Upper lobe of left lung (tissue), 6 donors: ENCODE data around the gene RMND5B. TPM values are rescaled to one million over a fixed set of nuclear protein-coding genes. Genes with fewer than 3 reads are reported as not detected.

Experiments used
- ATAC-seq, 2 donors: fragments of 200-7000 bp; cut with Tn5 transposase; one replicate each; pipeline ENCODE4 v1.9.1; 2022; ENCODE audit warnings: mild to moderate bottlenecking in 2 of 2, moderate library complexity in 2 of 2; ENCODE audit not compliant: low FRiP score in 2 of 2
- DNase-seq, 2 donors: peaks; one replicate each; pipeline ENCODE4 v3.0.0-alpha.2; 2019 to 2020
- H3K27ac ChIP-seq, 4 donors: fragments of 200-600 bp; sonication (generic); one replicate each; pipeline ENCODE4 v1.5.1; 2016 to 2019
- H3K27me3 ChIP-seq, 4 donors: fragments of 200-600 bp; sonication (generic); one replicate each; pipeline ENCODE4 v1.5.1; 2017 to 2019
- H3K36me3 ChIP-seq, 4 donors: fragments of 200-600 bp; sonication (generic); one replicate each; pipeline ENCODE4 v1.5.1; 2016 to 2019
- H3K4me1 ChIP-seq, 4 donors: fragments of 200-600 bp; sonication (generic); one replicate each; pipeline ENCODE4 v1.5.1; 2018 to 2019
- H3K4me3 ChIP-seq, 4 donors: fragments of 200-600 bp; sonication (generic); one replicate each; pipeline ENCODE4 v1.5.1; 2017 to 2019; ENCODE audit warnings: mild to moderate bottlenecking in 2 of 4, moderate library complexity in 1 of 4
- H3K9me3 ChIP-seq, 4 donors: fragments of 200-600 bp; sonication (generic); one replicate each; pipeline ENCODE4 v1.5.1; 2018 to 2019
- CTCF ChIP-seq, 6 experiments: fragments of 450-650 bp in 4 of 6; fragments of 200-600 bp in 2 of 6; sonication (generic) in 2 of 6; IDR thresholded peaks; one replicate each; pipeline ENCODE4 v1.5.1; 2016 to 2019; ENCODE audit warnings: antibody characterized with exemption in 6 of 6
- EP300 ChIP-seq, 4 donors: sonication (generic); formaldehyde crosslinking; IDR thresholded peaks; one replicate each; pipeline ENCODE4 v1.5.1; 2017; ENCODE audit warnings: antibody characterized with exemption in 4 of 4, control low read depth in 2 of 4
- POLR2A ChIP-seq, 4 donors: fragments of 450-650 bp; IDR thresholded peaks; one replicate each; pipeline ENCODE4 v1.5.1; 2016 to 2017; ENCODE audit warnings: antibody characterized with exemption in 4 of 4, mild to moderate bottlenecking in 2 of 4
- POLR2AphosphoS5 ChIP-seq, 2 donors: sonication (generic); formaldehyde crosslinking; IDR thresholded peaks; one replicate each; pipeline ENCODE4 v1.5.1; 2017; ENCODE audit warnings: antibody characterized with exemption in 2 of 2
- WGBS, 2 donors: methylation state at CpG; one replicate each; pipeline ENCODE4 v1.1.5; 2017 to 2018; 5-methylcytosine and 5-hydroxymethylcytosine counted together
- total RNA-seq, 6 donors: library from RNA; depleted of rRNA in 4 of 6; stranded (reverse); fragments of >200 nt in 4 of 6; gene quantifications; one replicate each; pipeline versions ENCODE4 v1.1.0 to v1.2.1, GENCODE V29; 2016 to 2021
- donor health status: DM: no; HTN: no; CAD: no; lungs with moderate emphysema.
- donor health status: DM: no; HTN: yes; CAD: no; lungs with severe emphysema.

The RMND5B gene
- total RNA-seq, 6 donors from 2014 or later, result 36.2 to 70.2 (median 46.0) TPM

DNA sequence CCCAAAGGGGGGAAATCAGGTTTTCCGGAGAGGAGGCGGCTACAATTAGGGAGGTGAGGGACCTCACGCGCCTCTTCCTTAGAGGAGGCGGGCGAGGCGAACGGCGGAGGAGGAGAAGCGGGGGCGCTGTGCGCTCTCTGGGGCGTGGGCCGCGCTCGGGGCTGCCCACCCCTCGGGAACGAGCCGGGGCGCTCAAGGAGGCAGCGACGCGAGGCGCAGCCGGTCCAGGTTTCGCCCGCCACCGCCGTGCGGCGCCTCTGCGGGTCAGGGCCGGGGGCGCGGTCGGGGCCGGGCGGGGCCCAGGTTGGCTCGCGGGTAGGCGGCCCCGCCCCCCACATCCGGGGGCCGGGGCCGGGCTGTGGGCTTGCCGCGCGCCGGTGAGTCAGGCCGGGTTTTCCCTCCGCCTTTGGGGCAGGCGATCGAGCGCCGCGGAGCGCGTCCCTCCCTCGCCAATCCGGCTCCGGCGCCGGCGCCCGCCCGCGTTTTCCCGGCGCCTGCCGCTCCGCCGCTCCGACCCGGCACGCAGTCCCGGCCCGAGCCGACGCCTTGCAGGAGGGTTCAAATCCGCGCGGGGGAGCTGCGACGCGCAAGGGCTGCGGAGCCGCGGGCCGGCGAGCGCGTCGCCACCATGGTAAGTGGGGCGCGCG lies 17.6 kb upstream of the RMND5B start, which contains the start of gene N4BP3:
TSS of gene N4BP3 (plus strand) at position 392 of the 647 bp plus-strand sequence. CDS start 6,052 bp downstream, outside the sequence.
- TF ChIP-seq CTCF (IDR thresholded peaks at IDR 0.05) (peak in 2 of 6 experiments; percentile 8 to 32), POLR2AphosphoS5 (IDR thresholded peaks at IDR 0.05) (no peak), POLR2A (IDR thresholded peaks at IDR 0.05) (peak in 1 of 4 donors; percentile 25), EP300 (IDR thresholded peaks at IDR 0.05) (no peak)
- no peaks in the 10 kb centered on the region for H3K36me3 ChIP-seq
- 3 to 5% methylated on average over 16 to 33 of the region's 96 CpGs for WGBS, 2 donors
- peaks cover 33 to 64% (median 50%) of the 10 kb centered on the region in 4 donors for H3K4me1 ChIP-seq
- ATAC-seq (peak; percentile 70 to 76), DNase-seq (peak; percentile 72 to 94)
- H3K27me3 ChIP-seq, result peaks cover 0 to 30% (median 17%) of the 10 kb centered on the region in 4 donors
- peak within 1 kb of the TSS; percentile 46 to 72 (median 69) for H3K4me3 ChIP-seq
- no peaks in the 10 kb centered on the region for H3K9me3 ChIP-seq
- H3K27ac ChIP-seq, result peak within 1 kb of the TSS; percentile 70 to 85 (median 75)

DNA sequence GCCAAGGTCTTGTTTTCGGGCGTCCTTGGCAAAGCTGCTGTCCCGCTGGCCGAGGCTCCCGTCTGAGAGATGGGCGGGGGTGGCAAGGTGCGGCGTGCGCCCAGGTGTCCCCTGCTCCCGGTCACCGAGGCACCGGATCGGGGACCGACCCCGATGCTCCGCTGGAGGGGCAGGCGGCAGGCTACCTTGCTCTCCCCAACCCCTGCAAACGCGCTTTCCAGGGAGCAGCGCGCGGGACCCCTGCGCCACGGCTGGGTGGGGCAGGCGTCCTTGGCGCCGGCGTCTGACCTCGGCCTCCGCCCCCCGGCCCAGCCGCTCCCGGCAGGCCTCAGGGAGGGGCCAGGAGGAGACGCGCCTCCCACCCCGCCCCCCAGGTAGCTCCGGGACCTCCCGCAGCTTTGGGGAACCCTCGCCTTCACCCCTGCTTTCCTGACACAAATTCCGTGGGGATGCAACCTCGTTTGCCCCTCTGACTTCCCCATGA lies 16.9 kb upstream of the RMND5B start:
- ATAC-seq (no peak), DNase-seq (peak in 1 of 2 donors; percentile 83)
- peak overlapping the region; percentile 70 to 85 (median 75) for H3K27ac ChIP-seq
- 0 to 1% methylated on average over 2 to 26 of the region's 41 CpGs for WGBS, 2 donors
- no peaks in the 10 kb centered on the region for H3K9me3 ChIP-seq
- H3K4me1 ChIP-seq, result peaks cover 29 to 64% (median 44%) of the 10 kb centered on the region in 4 donors
- TF ChIP-seq EP300 (IDR thresholded peaks at IDR 0.05) (no peak), CTCF (IDR thresholded peaks at IDR 0.05) (no peak), POLR2AphosphoS5 (IDR thresholded peaks at IDR 0.05) (no peak), POLR2A (IDR thresholded peaks at IDR 0.05) (no peak)
- H3K36me3 ChIP-seq, result no peaks in the 10 kb centered on the region
- peak overlapping the region; percentile 46 to 72 (median 69) for H3K4me3 ChIP-seq
- peaks cover 0 to 30% (median 17%) of the 10 kb centered on the region in 4 donors for H3K27me3 ChIP-seq

GRCh38 chr5:178114325-178115135 lies 16.3 kb upstream of the RMND5B start:
- peaks cover 0 to 30% (median 17%) of the 10 kb centered on the region in 4 donors for H3K27me3 ChIP-seq

More at GRCh38 chr5:178114325-178115135, 16.3 kb upstream of the RMND5B start:
- DNase-seq, result peak in 1 of 2 donors; percentile 56
- Histone ChIP-seq H3K9me3 (no peaks in the 10 kb centered on the region), H3K27ac (peak overlapping the region; percentile 70 to 85 (median 75)), H3K4me1 (peaks cover 24 to 59% (median 40%) of the 10 kb centered on the region in 4 donors), H3K36me3 (no peaks in the 10 kb centered on the region), H3K4me3 (peak overlapping the region; percentile 46 to 72 (median 69))
- WGBS, 2 donors, result 21 to 22% methylated on average over 19 to 22 of the region's 28 CpGs
- ATAC-seq, result no peak
- TF ChIP-seq EP300 (IDR thresholded peaks at IDR 0.05) (no peak), POLR2A (IDR thresholded peaks at IDR 0.05) (no peak), CTCF (IDR thresholded peaks at IDR 0.05) (no peak), POLR2AphosphoS5 (IDR thresholded peaks at IDR 0.05) (no peak)
